Naive thymus-derived CD4-positive, alpha-beta T cell (primary cell): ENCODE measurements around the gene IKZF1. TPM values are rescaled to one million over a fixed set of nuclear protein-coding genes. Genes with fewer than 3 reads are reported as not detected.
A peak's percentile ranks its signal among the peaks of the same experiment; 100 is the strongest.

Experiments used
- ATAC-seq: fragments of 150-1000 bp; cut with Tn5 transposase; 2 replicates; pipeline ENCODE4 v1.10.0; 2021; ENCODE audit warnings: mild to moderate bottlenecking, moderate library complexity
- CTCF ChIA-PET: fragments of 350-600 bp; sonication (Branson Sonifier 250); formaldehyde crosslinking; loops from one replicate; lab custom pipeline; 2021; ENCODE audit warnings: antibody characterized with exemption; lab: Charles Lee
- POLR2A ChIA-PET: fragments of 350-600 bp; sonication (Branson Sonifier 250); formaldehyde crosslinking; loops from one replicate; lab custom pipeline; 2021; ENCODE audit warnings: antibody characterized with exemption, inconsistent platforms; lab: Charles Lee
- DNase-seq, 9 donors: peaks; one replicate each; pipeline versions ENCODE4 v3.0.0 to v3.0.0-alpha.2; 2020 to 2022; ENCODE audit warnings: mixed read lengths in 1 of 9
- H3K27ac ChIP-seq: one replicate; pipeline ENCODE4 v1.7.0; 2013; ENCODE audit warnings: mild to moderate bottlenecking, low read depth, low read length, moderate library complexity
- H3K27me3 ChIP-seq, 2 donors: one replicate each; pipeline ENCODE4 v1.7.0; 2013; ENCODE audit warnings: low read length in 2 of 2, mild to moderate bottlenecking in 2 of 2, moderate library complexity in 2 of 2; ENCODE audit not compliant: control insufficient read depth in 2 of 2, insufficient read depth in 2 of 2
- H3K36me3 ChIP-seq, 3 experiments: 1 replicate in 2 of 3; 2 replicates in 1 of 3; pipeline ENCODE4 v1.7.0; 2013; ENCODE audit warnings: low read length in 3 of 3, mild to moderate bottlenecking in 3 of 3, moderate library complexity in 1 of 3; ENCODE audit not compliant: insufficient read depth in 3 of 3, control insufficient read depth in 2 of 3
- H3K4me1 ChIP-seq, 2 donors: one replicate each; pipeline ENCODE4 v1.7.0; 2013; ENCODE audit warnings: low read length in 2 of 2, mild to moderate bottlenecking in 2 of 2, moderate library complexity in 1 of 2; ENCODE audit not compliant: control insufficient read depth in 2 of 2, insufficient read depth in 2 of 2
- H3K4me3 ChIP-seq: 2 replicates; pipeline ENCODE4 v1.7.0; 2013; ENCODE audit warnings: mild to moderate bottlenecking, low read length
- H3K9me3 ChIP-seq, 3 experiments: 1 replicate in 2 of 3; 2 replicates in 1 of 3; pipeline ENCODE4 v1.7.0; 2013; ENCODE audit warnings: low read length in 3 of 3; ENCODE audit not compliant: control insufficient read depth in 2 of 3
- H3K27ac Mint-ChIP-seq, 9 donors: one replicate each; pipeline ENCODE4 v1.8.0; 2020 to 2022; ENCODE audit warnings: mixed read lengths in 9 of 9, mild to moderate bottlenecking in 8 of 9, moderate library complexity in 5 of 9, inconsistent platforms in 2 of 9
- H3K27me3 Mint-ChIP-seq, 5 donors: one replicate each; pipeline ENCODE4 v1.8.0; 2021 to 2022; ENCODE audit warnings: mixed read lengths in 5 of 5, mild to moderate bottlenecking in 1 of 5
- H3K36me3 Mint-ChIP-seq, 5 donors: one replicate each; pipeline ENCODE4 v1.8.0; 2020 to 2022; ENCODE audit warnings: mixed read lengths in 5 of 5, mild to moderate bottlenecking in 3 of 5, inconsistent platforms in 1 of 5
- H3K4me1 Mint-ChIP-seq, 7 donors: one replicate each; pipeline ENCODE4 v1.8.0; 2020 to 2022; ENCODE audit warnings: mixed read lengths in 7 of 7, mild to moderate bottlenecking in 3 of 7, inconsistent platforms in 1 of 7
- H3K4me3 Mint-ChIP-seq, 10 donors: one replicate each; pipeline ENCODE4 v1.8.0; 2020 to 2022; ENCODE audit warnings: mild to moderate bottlenecking in 10 of 10, mixed read lengths in 10 of 10, moderate library complexity in 6 of 10, inconsistent platforms in 2 of 10
- H3K9me3 Mint-ChIP-seq, 11 donors: one replicate each; pipeline ENCODE4 v1.8.0; 2020 to 2022; ENCODE audit warnings: mixed read lengths in 11 of 11, mild to moderate bottlenecking in 4 of 11, inconsistent platforms in 1 of 11, moderate library complexity in 1 of 11
- intact Hi-C, 2 donors: fragments of 100-400 bp; cut with micrococcal nuclease; formaldehyde crosslinking; loops; one replicate each; pipeline ENCODE4 v1.15.1; 2023
- polyA plus RNA-seq, 2 donors: library from polyadenylated mRNA; unstranded; fragments of 300-500 nt; fragmentation: Illumina TruSeq; gene quantifications; one replicate each; pipeline ENCODE4 v1.2.3, GENCODE V29; 2021
- total RNA-seq, 6 experiments: library from RNA in 5 of 6; stranded (reverse) in 5 of 6; gene quantifications; 1 replicate in 5 of 6; 2 replicates in 1 of 6; pipeline ENCODE4 v1.2.3 and lab custom pipeline; 2021 to 2026

IKZF1 gene
- total and polyA plus RNA-seq, 7 experiments from 2014 or later = 258 to 548 (median 434) TPM

DNA sequence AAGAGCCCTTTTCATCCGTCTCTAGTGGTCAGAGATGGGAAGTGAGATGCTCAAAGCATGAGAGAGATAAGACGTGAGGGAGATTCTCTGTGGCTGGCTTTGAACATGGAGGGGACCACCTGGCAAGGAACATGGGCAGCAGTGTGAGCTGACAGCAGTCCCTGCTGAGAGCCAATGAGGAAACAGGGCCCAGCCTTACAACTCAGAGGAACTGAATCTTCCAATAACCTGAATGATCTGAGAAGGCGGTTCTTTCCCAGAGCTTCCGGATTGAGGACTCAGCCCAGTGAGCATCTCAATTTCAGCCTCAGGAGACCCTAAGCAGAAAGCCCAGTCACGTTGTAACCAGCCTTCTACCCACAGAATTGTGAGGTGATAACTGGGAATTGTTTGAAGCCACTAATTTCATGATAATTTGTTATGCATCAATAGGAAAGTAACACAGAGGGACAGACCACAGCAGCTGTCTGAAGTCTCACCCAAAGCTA is 33.9 kb upstream of the IKZF1 start:
- Histone ChIP-seq H3K9me3 (no peaks in the 10 kb centered on the region), H3K4me1 (peaks cover 49 to 95% of the 10 kb centered on the region in 2 donors), H3K4me3 (no peak overlapping the region), H3K27me3 (no peaks in the 10 kb centered on the region), H3K36me3 (no peaks in the 10 kb centered on the region), H3K27ac (peak overlapping the region; percentile 66)
- DNase-seq (no peak), ATAC-seq (no peak)
- intact Hi-C loops = no loop called here
- Mint-ChIP-seq H3K27ac (peak overlapping the region; percentile 23 to 99 (median 93)), H3K36me3 (peaks cover 0 to 15% (median 0%) of the 10 kb centered on the region in 5 donors), H3K27me3 (no peaks in the 10 kb centered on the region), H3K9me3 (peaks cover 0 to 4% (median 0%) of the 10 kb centered on the region in 11 donors), H3K4me1 (peaks cover 65 to 100% (median 97%) of the 10 kb centered on the region in 7 donors), H3K4me3 (peak overlapping the region in 9 of 10 donors; percentile 10 to 99 (median 41))
- ChIA-PET CTCF (interaction anchor here (1.4 to 1.9 kb wide), 2 partner anchors 64 to 97 kb away, joined by 3 to 5 read pairs; no protein-coding TSS in a partner anchor), POLR2A (interaction anchor here (0.9 to 27.7 kb wide), 4 partner anchors 16 to 43 kb away, joined by 3 to 1000 read pairs (median 4); partner anchors contain the start of gene IKZF1)

DNA sequence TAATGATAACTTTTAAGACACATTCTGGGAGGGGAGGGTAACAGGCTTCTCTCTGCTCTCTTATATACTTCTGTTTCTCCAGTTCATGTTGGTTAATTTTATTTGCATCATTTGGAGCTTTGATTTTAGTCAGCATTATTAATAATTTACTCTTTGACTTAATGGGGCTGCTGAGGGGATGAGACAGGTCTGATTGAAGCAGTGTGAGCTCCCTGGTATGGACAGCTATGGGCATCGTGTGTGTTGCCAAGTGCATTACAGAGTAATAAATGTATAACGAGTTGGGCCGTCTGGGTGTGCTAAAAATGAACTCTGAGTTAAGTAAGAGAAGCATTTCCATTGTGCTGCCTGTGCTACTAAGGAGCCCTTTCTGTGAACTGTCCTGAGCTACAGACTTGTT is 31.7 kb upstream of the IKZF1 start:
- CTCF ChIA-PET = interaction anchor here (1.0 to 3.2 kb wide), 5 partner anchors 9 to 67 kb away, joined by 3 to 19 read pairs (median 4); no protein-coding TSS in a partner anchor
- peaks cover 31 to 73% of the 10 kb centered on the region in 2 donors for H3K4me1 ChIP-seq

DNA sequence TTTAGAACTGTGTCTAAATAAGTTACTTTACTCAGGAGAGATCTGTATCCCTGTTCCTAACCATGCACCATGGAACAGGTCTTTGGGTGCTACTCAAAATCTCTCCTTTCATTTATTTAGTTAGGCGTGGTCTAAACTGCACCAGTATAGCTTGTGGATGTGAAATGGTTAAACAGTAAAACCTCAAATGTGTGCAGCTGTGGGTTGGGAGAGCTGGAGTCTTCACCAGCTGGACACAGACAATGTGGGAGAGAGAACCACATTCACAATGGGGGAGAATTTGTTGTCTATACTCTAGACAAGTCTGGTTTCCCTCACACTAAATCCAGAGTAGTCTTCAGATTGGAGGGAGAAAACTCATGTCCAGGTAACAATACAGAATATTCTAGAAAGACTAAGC is 31.2 kb upstream of the IKZF1 start:
- DNase-seq = no peak
- Histone ChIP-seq H3K27me3 (no peaks in the 10 kb centered on the region), H3K9me3 (no peaks in the 10 kb centered on the region), H3K4me3 (no peak overlapping the region), H3K27ac (no peak overlapping the region), H3K4me1 (peaks cover 26 to 68% of the 10 kb centered on the region in 2 donors), H3K36me3 (no peaks in the 10 kb centered on the region)
- POLR2A ChIA-PET = interaction anchor here (0.6 to 27.7 kb wide), 6 partner anchors 7 to 65 kb away, joined by 3 to 1000 read pairs (median 20); partner anchors contain the start of gene IKZF1
- Mint-ChIP-seq H3K4me1 (peaks cover 44 to 89% (median 78%) of the 10 kb centered on the region in 7 donors), H3K36me3 (peaks cover 0 to 13% (median 0%) of the 10 kb centered on the region in 5 donors), H3K27ac (peak overlapping the region in 6 of 9 donors; percentile 59 to 99 (median 80)), H3K27me3 (no peaks in the 10 kb centered on the region), H3K4me3 (peak overlapping the region in 4 of 10 donors; percentile 32 to 63 (median 56)), H3K9me3 (peaks cover 0 to 4% (median 0%) of the 10 kb centered on the region in 11 donors)
- intact Hi-C loops = loop anchor here in 1 of 2 donors (2.0 kb wide), 1 partner anchor 16 kb away; no protein-coding TSS in a partner anchor
- ATAC-seq = no peak
- CTCF ChIA-PET = interaction anchor here (0.7 to 3.2 kb wide), 6 partner anchors 10 to 95 kb away, joined by 3 to 19 read pairs (median 5); no protein-coding TSS in a partner anchor

More for the DNA sequence above, 31.7 kb upstream of the IKZF1 start:
- H3K9me3 Mint-ChIP-seq = peaks cover 0 to 4% (median 0%) of the 10 kb centered on the region in 11 donors
- no peak overlapping the region for H3K4me3 ChIP-seq
- intact Hi-C loops = loop anchor here in 1 of 2 donors (2.0 kb wide), 1 partner anchor 16 kb away; no protein-coding TSS in a partner anchor
- ATAC-seq (no peak), DNase-seq (no peak)
- no peaks in the 10 kb centered on the region for H3K27me3 ChIP-seq
- H3K4me1 Mint-ChIP-seq = peaks cover 48 to 94% (median 83%) of the 10 kb centered on the region in 7 donors
- POLR2A ChIA-PET = interaction anchor here (1.4 to 27.7 kb wide), 5 partner anchors 9 to 67 kb away, joined by 4 to 1000 read pairs (median 7); partner anchors contain the start of gene IKZF1
- no peaks in the 10 kb centered on the region for H3K36me3 ChIP-seq
- H3K9me3 ChIP-seq = no peaks in the 10 kb centered on the region
- H3K27ac ChIP-seq = no peak overlapping the region
- peak overlapping the region in 8 of 9 donors; percentile 6 to 99 (median 76) for H3K27ac Mint-ChIP-seq
- H3K36me3 Mint-ChIP-seq = peaks cover 0 to 15% (median 0%) of the 10 kb centered on the region in 5 donors
- H3K4me3 Mint-ChIP-seq = peak overlapping the region in 3 of 10 donors; percentile 7 to 63 (median 23)
- H3K27me3 Mint-ChIP-seq = no peaks in the 10 kb centered on the region

DNA sequence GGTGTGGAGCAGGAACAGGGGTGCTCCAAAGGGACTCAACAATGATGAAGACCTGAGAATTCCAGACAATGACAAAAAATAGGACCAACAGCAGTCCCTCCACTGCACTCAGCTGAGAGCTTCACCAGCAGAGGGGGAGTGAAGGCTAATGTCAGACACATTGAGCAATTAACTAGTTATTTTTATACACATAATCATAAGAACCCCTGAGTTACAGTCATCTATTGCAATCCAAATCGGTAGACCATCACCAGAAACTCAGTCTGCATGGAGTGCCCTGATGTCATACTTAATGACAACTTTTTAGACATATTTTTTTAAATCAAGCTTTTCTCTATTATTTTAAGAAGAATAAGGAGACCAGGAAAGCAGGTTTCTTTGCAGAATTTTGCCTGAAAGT is 30.6 kb upstream of the IKZF1 start:
- Histone ChIP-seq H3K4me1 (peaks cover 20 to 62% of the 10 kb centered on the region in 2 donors), H3K4me3 (no peak overlapping the region), H3K27ac (no peak overlapping the region), H3K27me3 (no peaks in the 10 kb centered on the region), H3K9me3 (no peaks in the 10 kb centered on the region), H3K36me3 (no peaks in the 10 kb centered on the region)
- H3K27ac Mint-ChIP-seq = peak overlapping the region in 8 of 9 donors; percentile 15 to 99 (median 67)
- ChIA-PET CTCF (interaction anchor here (0.7 to 3.2 kb wide), 7 partner anchors 9 to 95 kb away, joined by 3 to 19 read pairs (median 6); no protein-coding TSS in a partner anchor), POLR2A (interaction anchor here (0.6 to 27.7 kb wide), 5 partner anchors 7 to 89 kb away, joined by 3 to 1000 read pairs (median 33); partner anchors contain the start of gene IKZF1)
- DNase-seq = no peak
- intact Hi-C loops = loop anchor here in 1 of 2 donors (1.0 to 2.0 kb wide), 2 partner anchors 8 to 15 kb away; no protein-coding TSS in a partner anchor
- peaks cover 0 to 6% (median 0%) of the 10 kb centered on the region in 11 donors for H3K9me3 Mint-ChIP-seq
- peak overlapping the region in 6 of 10 donors; percentile 32 to 63 (median 52) for H3K4me3 Mint-ChIP-seq
- peaks cover 39 to 86% (median 75%) of the 10 kb centered on the region in 7 donors for H3K4me1 Mint-ChIP-seq
- no peak for ATAC-seq
- H3K36me3 Mint-ChIP-seq = peaks cover 0 to 14% (median 0%) of the 10 kb centered on the region in 5 donors
- no peaks in the 10 kb centered on the region for H3K27me3 Mint-ChIP-seq

DNA sequence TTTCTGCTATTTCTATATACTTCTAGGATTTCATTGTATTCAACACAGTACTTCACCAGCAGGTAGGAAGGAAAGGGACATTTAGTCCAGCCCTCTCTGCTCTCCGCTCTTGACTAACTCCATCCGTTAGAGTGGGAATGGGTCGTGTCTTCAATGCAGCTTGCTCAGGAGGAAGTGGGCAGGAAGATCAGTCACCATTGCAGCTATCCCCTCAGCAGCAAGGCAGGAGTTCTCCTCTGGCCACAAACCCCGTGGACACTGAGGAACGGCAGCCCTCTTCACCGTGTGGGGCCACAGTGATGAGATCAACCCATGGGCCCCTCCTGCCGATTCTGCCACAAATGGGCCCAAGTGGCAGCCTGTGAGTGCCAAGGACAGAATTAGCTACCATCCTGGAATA is 30.2 kb upstream of the IKZF1 start:
- Histone ChIP-seq H3K27ac (no peak overlapping the region), H3K27me3 (no peaks in the 10 kb centered on the region), H3K4me1 (peaks cover 15 to 57% of the 10 kb centered on the region in 2 donors), H3K36me3 (no peaks in the 10 kb centered on the region), H3K9me3 (no peaks in the 10 kb centered on the region), H3K4me3 (no peak overlapping the region)
- POLR2A ChIA-PET = interaction anchor here (0.8 to 27.7 kb wide), 6 partner anchors 8 to 88 kb away, joined by 3 to 1000 read pairs (median 18); partner anchors contain the start of gene IKZF1
- intact Hi-C loops = loop anchor here in 1 of 2 donors (1.0 kb wide), 1 partner anchor 8 kb away; no protein-coding TSS in a partner anchor
- ATAC-seq = peak; percentile 47
- Mint-ChIP-seq H3K27me3 (no peaks in the 10 kb centered on the region), H3K27ac (peak overlapping the region in 8 of 9 donors; percentile 19 to 99 (median 51)), H3K9me3 (peaks cover 0 to 10% (median 0%) of the 10 kb centered on the region in 11 donors), H3K36me3 (peaks cover 0 to 19% (median 0%) of the 10 kb centered on the region in 5 donors), H3K4me1 (peaks cover 35 to 83% (median 75%) of the 10 kb centered on the region in 7 donors), H3K4me3 (peak overlapping the region in 8 of 10 donors; percentile 5 to 70 (median 46))
- DNase-seq = no peak
- CTCF ChIA-PET = interaction anchor here (0.7 to 3.2 kb wide), 8 partner anchors 9 to 94 kb away, joined by 3 to 19 read pairs (median 5); no protein-coding TSS in a partner anchor

DNA sequence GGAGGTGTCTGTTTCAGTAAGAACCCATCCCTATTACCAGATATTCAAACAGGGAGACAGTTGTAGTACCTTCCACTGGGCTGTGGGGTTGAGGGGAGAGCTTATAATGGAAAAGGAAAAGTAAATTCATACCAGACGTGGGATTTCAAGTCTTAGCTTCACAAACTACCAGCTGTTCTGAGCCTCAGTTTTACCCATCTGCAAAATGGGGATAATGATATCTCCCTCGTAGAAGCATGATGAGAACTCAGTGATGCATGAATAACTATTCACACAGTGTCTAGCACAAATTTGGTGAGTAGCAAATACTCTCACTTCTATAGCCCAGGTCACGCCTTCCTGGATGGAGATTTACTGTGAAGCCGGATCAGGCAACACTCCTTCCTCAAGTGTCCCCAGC is 29.1 kb upstream of the IKZF1 start:
- H3K9me3 Mint-ChIP-seq = peaks cover 0 to 9% (median 0%) of the 10 kb centered on the region in 11 donors
- peak overlapping the region in 1 of 10 donors; percentile 7 for H3K4me3 Mint-ChIP-seq
- ChIA-PET CTCF (interaction anchor here (0.7 to 3.2 kb wide), 7 partner anchors 10 to 123 kb away, joined by 3 to 19 read pairs (median 3); no protein-coding TSS in a partner anchor), POLR2A (interaction anchor here (0.8 to 27.7 kb wide), 8 partner anchors 9 to 73 kb away, joined by 3 to 1000 read pairs (median 3); partner anchors contain the start of gene IKZF1)
- Histone ChIP-seq H3K4me3 (no peak overlapping the region), H3K4me1 (peaks cover 5 to 47% of the 10 kb centered on the region in 2 donors), H3K9me3 (no peaks in the 10 kb centered on the region), H3K27me3 (no peaks in the 10 kb centered on the region), H3K36me3 (no peaks in the 10 kb centered on the region), H3K27ac (no peak overlapping the region)
- DNase-seq (no peak), ATAC-seq (no peak)
- H3K4me1 Mint-ChIP-seq = peaks cover 29 to 73% (median 68%) of the 10 kb centered on the region in 7 donors
- intact Hi-C loops = no loop called here
- no peaks in the 10 kb centered on the region for H3K27me3 Mint-ChIP-seq
- H3K36me3 Mint-ChIP-seq = peaks cover 0 to 16% (median 0%) of the 10 kb centered on the region in 5 donors
- peak overlapping the region in 3 of 9 donors; percentile 8 to 99 (median 22) for H3K27ac Mint-ChIP-seq
